Body of pancreas (tissue), 4 donors: ENCODE data around the gene FGF6.

Experiments
- POLR2A ChIP-seq, 3 donors: fragments of 450-650 bp; IDR thresholded peaks; one replicate each; pipeline ENCODE4 v1.6.1; 2016; ENCODE audit warnings: antibody characterized with exemption in 3 of 3, mild to moderate bottlenecking in 2 of 3
- TF ChIP-seq, protein P1 (sequence below), 7 experiments: fragments of 450-650 bp in 4 of 7; fragments of 200-600 bp in 3 of 7; sonication (generic) in 3 of 7; IDR thresholded peaks; one replicate each; pipeline ENCODE4 v1.5.1; 2016 to 2019; ENCODE audit warnings: antibody characterized with exemption in 7 of 7

DNA sequence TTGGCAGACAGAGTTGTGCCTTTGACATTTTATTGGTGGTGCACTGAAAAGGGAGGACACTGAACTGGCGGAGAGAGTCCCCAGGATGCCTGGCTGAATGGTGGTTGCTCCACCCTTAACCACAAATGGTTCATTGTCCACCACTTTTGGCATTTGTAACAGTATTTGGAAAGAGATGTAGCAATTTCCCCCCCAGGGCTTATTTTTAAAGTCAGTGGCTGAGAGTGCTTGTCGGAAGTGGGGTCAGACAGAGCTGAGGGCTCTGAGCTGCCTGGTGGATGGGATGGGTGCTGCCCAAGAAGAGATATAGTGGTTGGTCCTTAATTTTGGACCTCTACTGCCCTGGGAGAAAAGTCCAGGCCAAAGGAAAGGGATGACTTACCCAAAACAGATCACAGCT lies 31.5 kb upstream of the FGF6 start:
- TF ChIP-seq, protein P1, sequence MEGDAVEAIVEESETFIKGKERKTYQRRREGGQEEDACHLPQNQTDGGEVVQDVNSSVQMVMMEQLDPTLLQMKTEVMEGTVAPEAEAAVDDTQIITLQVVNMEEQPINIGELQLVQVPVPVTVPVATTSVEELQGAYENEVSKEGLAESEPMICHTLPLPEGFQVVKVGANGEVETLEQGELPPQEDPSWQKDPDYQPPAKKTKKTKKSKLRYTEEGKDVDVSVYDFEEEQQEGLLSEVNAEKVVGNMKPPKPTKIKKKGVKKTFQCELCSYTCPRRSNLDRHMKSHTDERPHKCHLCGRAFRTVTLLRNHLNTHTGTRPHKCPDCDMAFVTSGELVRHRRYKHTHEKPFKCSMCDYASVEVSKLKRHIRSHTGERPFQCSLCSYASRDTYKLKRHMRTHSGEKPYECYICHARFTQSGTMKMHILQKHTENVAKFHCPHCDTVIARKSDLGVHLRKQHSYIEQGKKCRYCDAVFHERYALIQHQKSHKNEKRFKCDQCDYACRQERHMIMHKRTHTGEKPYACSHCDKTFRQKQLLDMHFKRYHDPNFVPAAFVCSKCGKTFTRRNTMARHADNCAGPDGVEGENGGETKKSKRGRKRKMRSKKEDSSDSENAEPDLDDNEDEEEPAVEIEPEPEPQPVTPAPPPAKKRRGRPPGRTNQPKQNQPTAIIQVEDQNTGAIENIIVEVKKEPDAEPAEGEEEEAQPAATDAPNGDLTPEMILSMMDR (IDR thresholded peaks at IDR 0.05): no peak
- TF ChIP-seq POLR2A (IDR thresholded peaks at IDR 0.05): no peak
